PC-3 (cell line): ENCODE results near the gene ICE2. TPM values are rescaled to one million over a fixed set of nuclear protein-coding genes. Genes with fewer than 3 reads are reported as not detected.
A peak's percentile ranks its signal among the peaks of the same experiment; 100 is the strongest.

ENCODE experiments used
- ATAC-seq: fragments of 200-7000 bp; cut with Tn5 transposase; 2 replicates; pipeline ENCODE4 v1.9.1; 2020; ENCODE audit warnings: mild to moderate bottlenecking, moderate library complexity
- BruUV-seq: library from RNA; stranded (reverse); fragments of 400-500 nt; replicated peaks from 2 replicates; lab custom pipeline; 2021; lab: Mats Ljungman, UMichigan
- CTCF ChIA-PET: fragments of 300-600 bp; sonication (Branson Sonifier 250); formaldehyde crosslinking; loops from one replicate; lab custom pipeline; 2022; ENCODE audit warnings: antibody characterized with exemption; lab: Charles Lee
- POLR2A ChIA-PET: fragments of 300-600 bp; sonication (Branson Sonifier 250); formaldehyde crosslinking; loops from one replicate; lab custom pipeline; 2022; ENCODE audit warnings: antibody characterized with exemption; ENCODE audit not compliant: unreplicated experiment; lab: Charles Lee
- DNase-seq: peaks from one replicate; pipeline ENCODE4 v3.0.0-alpha.2; 2015
- H2AFZ ChIP-seq: fragments of 300-600 bp; sonication (generic); 2 replicates; pipeline ENCODE4 v1.6.0; 2016; ENCODE audit warnings: antibody characterized with exemption, low read length
- H3F3A ChIP-seq: fragments of 300-600 bp; sonication (generic); one replicate; pipeline ENCODE4 v1.6.0; 2017; ENCODE audit warnings: antibody characterized with exemption, low read length, control low read depth, mild to moderate bottlenecking; ENCODE audit not compliant: unreplicated experiment
- H3K27ac ChIP-seq: fragments of 300-600 bp; sonication (generic); 2 replicates; pipeline ENCODE4 v1.5.1; 2016; ENCODE audit warnings: mild to moderate bottlenecking, low read length
- H3K27me3 ChIP-seq: fragments of 300-600 bp; sonication (generic); 2 replicates; pipeline ENCODE4 v1.6.1; 2016; ENCODE audit warnings: low read length, mixed read lengths
- H3K36me3 ChIP-seq: fragments of 300-600 bp; sonication (generic); 2 replicates; pipeline ENCODE4 v1.6.1; 2016; ENCODE audit warnings: low read depth, mixed run types, low read length, mixed read lengths
- H3K4me1 ChIP-seq: fragments of 300-600 bp; sonication (generic); 2 replicates; pipeline ENCODE4 v1.5.1; 2016; ENCODE audit warnings: low read length; ENCODE audit not compliant: insufficient read depth
- H3K4me2 ChIP-seq: fragments of 300-600 bp; sonication (generic); 2 replicates; pipeline ENCODE4 v1.6.0; 2016; ENCODE audit warnings: low read length
- H3K4me3 ChIP-seq: fragments of 300-600 bp; sonication (generic); 2 replicates; pipeline ENCODE4 v1.5.1; 2016; ENCODE audit warnings: mild to moderate bottlenecking, low read length, mixed read lengths
- H3K79me2 ChIP-seq: fragments of 300-600 bp; sonication (generic); 2 replicates; pipeline ENCODE4 v1.6.1; 2017; ENCODE audit warnings: low read length, mixed read lengths
- H3K9ac ChIP-seq: fragments of 300-600 bp; sonication (generic); 2 replicates; pipeline ENCODE4 v1.6.0; 2016; ENCODE audit warnings: mild to moderate bottlenecking, low read length
- H3K9me2 ChIP-seq: fragments of 300-600 bp; sonication (generic); replicated peaks from 2 replicates; pipeline ENCODE4 v1.6.1; 2016; ENCODE audit warnings: mixed run types, low read length, mixed read lengths
- H3K9me3 ChIP-seq: fragments of 300-600 bp; sonication (generic); 2 replicates; pipeline ENCODE4 v1.6.1; 2016; ENCODE audit warnings: low read length, mixed read lengths
- H4K20me1 ChIP-seq: fragments of 300-600 bp; sonication (generic); 2 replicates; pipeline ENCODE4 v1.6.1; 2016; ENCODE audit warnings: low read length, mixed read lengths
- CTCF ChIP-seq: fragments of 300-600 bp; sonication (generic); conservative IDR thresholded peaks from 2 replicates; pipeline ENCODE4 v1.5.1; 2017; ENCODE audit warnings: antibody characterized with exemption, low read depth, mild to moderate bottlenecking, low read length
- EZH2 ChIP-seq: fragments of 300-600 bp; sonication (generic); IDR thresholded peaks from one replicate; pipeline ENCODE4 v1.6.1; 2017; ENCODE audit warnings: antibody characterized with exemption, mild to moderate bottlenecking, low read length; ENCODE audit not compliant: unreplicated experiment
- EZH2phosphoT487 ChIP-seq: fragments of 300-600 bp; sonication (generic); IDR thresholded peaks from 2 replicates; pipeline ENCODE4 v1.6.1; 2018; ENCODE audit warnings: mild to moderate bottlenecking, antibody characterized with exemption, low read length, borderline replicate concordance
- intact Hi-C: fragments of 100-400 bp; cut with micrococcal nuclease; formaldehyde crosslinking; loops from 2 replicates; pipeline ENCODE4 v1.9.0; 2023
- total RNA-seq: library from RNA; depleted of rRNA; stranded (reverse); fragments of >200 nt; gene quantifications from 2 replicates; pipeline ENCODE4 v1.2.3, GENCODE V29; 2014

Gene ICE2
- total RNA-seq, 1 experiment from 2014 or later: 14.8 TPM

GRCh38 chr15:60444289-60444912, 34.5 kb downstream of the ICE2 start:
- DNase-seq: peak; percentile 45

GRCh38 chr15:60442763-60443162, 36.2 kb downstream of the ICE2 start:
- Histone ChIP-seq H3K36me3 (peaks cover 3% of the 10 kb centered on the region; the same call in 1 of the 2 replicates), H3K9me3 (no peaks in the 10 kb centered on the region), H3K9ac (no peak overlapping the region), H2AFZ (no peak overlapping the region), H3K79me2 (peaks cover 12% of the 10 kb centered on the region; the same call in 1 of the 2 replicates), H3K4me2 (no peak overlapping the region), H3K9me2 (no peaks in the 10 kb centered on the region), H3K4me3 (no peak overlapping the region), H4K20me1 (no peaks in the 10 kb centered on the region), H3K27me3 (no peaks in the 10 kb centered on the region), H3K27ac (no peak overlapping the region), H3K4me1 (peaks cover 15% of the 10 kb centered on the region), H3F3A (no peaks in the 10 kb centered on the region)
- intact Hi-C loops: loop anchor here (5.0 kb wide), 1 partner anchor 100 kb away; no protein-coding TSS in a partner anchor
- ChIA-PET CTCF (interaction anchor here (1.0 kb wide), 1 partner anchor 60 kb away, joined by 3 read pairs; no protein-coding TSS in a partner anchor), POLR2A (interaction anchor here (0.8 kb wide), 1 partner anchor 50 kb away, joined by 6 read pairs; no protein-coding TSS in a partner anchor)
- TF ChIP-seq EZH2: no peak
- TF ChIP-seq EZH2phosphoT487: no peak
- no peak for TF ChIP-seq CTCF
- peak; percentile 67 for ATAC-seq
- peak; percentile 20 for DNase-seq
- no TSS peak for BruUV-seq

More at GRCh38 chr15:60444289-60444912, 34.5 kb downstream of the ICE2 start:
- Histone ChIP-seq H3K9me2 (no peaks in the 10 kb centered on the region), H3K79me2 (peaks cover 12% of the 10 kb centered on the region; the same call in 1 of the 2 replicates), H3K4me1 (peaks cover 15% of the 10 kb centered on the region), H3K4me2 (no peak overlapping the region), H2AFZ (no peak overlapping the region), H3K36me3 (peaks cover 12% of the 10 kb centered on the region; the same call in 1 of the 2 replicates), H3F3A (no peaks in the 10 kb centered on the region), H3K9ac (no peak overlapping the region), H3K4me3 (no peak overlapping the region), H3K27me3 (no peaks in the 10 kb centered on the region), H3K9me3 (no peaks in the 10 kb centered on the region), H4K20me1 (no peaks in the 10 kb centered on the region), H3K27ac (no peak overlapping the region)
- ChIA-PET CTCF (interaction anchor here (0.6 to 1.2 kb wide), 4 partner anchors 37 to 719 kb away, joined by 3 to 5 read pairs (median 3); no protein-coding TSS in a partner anchor), POLR2A (interaction anchor here (0.5 kb wide), 1 partner anchor 13 kb away, joined by 4 read pairs; no protein-coding TSS in a partner anchor)
- peak; percentile 40; the same call in 1 of the 2 replicates for ATAC-seq
- BruUV-seq: no TSS peak
- TF ChIP-seq EZH2: no peak
- no peak for TF ChIP-seq EZH2phosphoT487
- peak; percentile 66 for TF ChIP-seq CTCF
- intact Hi-C loops: loop anchor here (1.0 to 5.0 kb wide), 4 partner anchors 47 to 102 kb away; partner anchors contain the start of gene ANXA2
